Dedifferentiated amniotic fluid mesenchymal stem cell (primary cell): Measurements from ENCODE around the gene RBFOX2.

Experiments used
- DNase-seq: peaks from one replicate; pipeline ENCODE4 v3.0.0-alpha.2; 2016; ENCODE audit errors: extremely low spot score

The RBFOX2 gene

GRCh38 chr22:35864545-35865165 is 164.0 kb downstream of the RBFOX2 start:
- DNase-seq = no peak

DNA sequence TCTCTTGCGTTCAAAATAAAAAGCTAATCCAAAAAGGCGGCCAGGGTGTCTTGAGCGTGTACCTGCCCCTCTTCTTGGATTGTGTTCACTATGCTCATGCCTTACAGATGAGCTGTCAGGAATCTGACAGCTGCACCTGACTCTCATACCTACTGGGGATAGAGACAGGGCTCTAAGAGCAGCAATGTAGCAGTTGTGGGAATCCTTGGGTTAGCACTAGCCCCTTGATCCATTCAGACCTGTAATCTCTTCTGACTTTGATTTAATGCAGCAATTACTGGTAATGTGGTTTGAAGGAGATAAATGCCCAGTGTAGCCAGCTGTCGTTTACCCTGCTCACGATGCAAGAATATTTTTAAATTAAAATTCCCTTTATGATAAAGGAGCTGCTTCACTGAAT is 165.2 kb downstream of the RBFOX2 start:
- DNase-seq = no peak

GRCh38 chr22:35862697-35863096 is 165.9 kb downstream of the RBFOX2 start:
- DNase-seq = no peak

- no peak for DNase-seq
These were observed 167.2 kb downstream of the RBFOX2 start for GRCh38 chr22:35861451-35861850.

- DNase-seq = no peak
These were observed 167.8 kb downstream of the RBFOX2 start for GRCh38 chr22:35860837-35861236.

DNA sequence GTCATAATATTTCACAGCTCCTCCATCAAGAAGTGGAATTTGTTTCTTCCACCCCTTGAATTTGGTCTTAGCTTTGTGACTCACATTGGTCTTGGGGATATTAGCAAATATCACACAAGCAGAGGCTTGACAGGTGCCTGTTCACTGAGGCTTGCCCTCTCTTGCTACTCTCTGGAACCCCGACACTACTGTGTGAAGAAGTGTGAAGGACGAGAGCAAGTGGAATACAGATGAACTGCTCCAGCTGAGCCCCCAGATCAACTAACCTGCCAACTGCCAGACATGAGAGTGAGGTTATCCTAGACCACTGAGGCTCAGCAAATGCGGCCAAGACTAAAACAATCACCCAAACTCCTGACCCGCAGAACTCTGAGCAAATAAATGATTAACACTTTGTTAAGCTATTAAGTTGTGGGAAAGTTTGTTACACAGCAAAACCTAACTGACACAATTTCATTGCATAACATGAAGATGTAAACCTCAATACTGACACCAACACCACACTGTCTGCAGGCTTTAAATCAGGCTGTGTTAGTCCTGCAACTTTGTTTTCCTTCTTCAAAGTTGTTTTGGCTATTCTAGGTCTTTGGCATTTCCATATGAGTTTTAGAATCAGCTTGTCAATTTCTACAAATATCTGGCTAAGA is 168.4 kb downstream of the RBFOX2 start:
- no peak for DNase-seq

GRCh38 chr22:35854334-35854733 is 174.3 kb downstream of the RBFOX2 start:
- DNase-seq = no peak

DNA sequence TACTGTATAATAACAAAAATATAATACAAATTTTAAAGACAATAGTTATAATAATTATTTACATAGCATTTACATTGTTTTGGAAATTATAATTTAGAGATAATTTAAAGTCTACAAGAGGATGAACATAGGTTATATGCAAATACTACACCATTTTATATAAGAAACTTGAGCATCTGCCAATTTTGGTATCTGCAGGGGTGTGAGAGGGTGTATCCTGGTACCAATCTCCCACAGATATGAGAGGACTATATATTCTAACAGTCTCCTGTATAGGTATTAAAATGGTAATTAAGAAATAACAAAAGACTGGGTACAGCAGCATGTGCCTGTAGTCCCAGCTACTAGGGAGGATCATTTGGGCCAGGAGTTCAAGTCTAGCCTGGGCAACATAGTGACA is 176.5 kb downstream of the RBFOX2 start:
- no peak for DNase-seq

GRCh38 chr22:35850831-35851230 is 177.8 kb downstream of the RBFOX2 start:
- no peak for DNase-seq

- DNase-seq = no peak
These were observed 181.8 kb downstream of the RBFOX2 start for GRCh38 chr22:35846804-35847203.

DNA sequence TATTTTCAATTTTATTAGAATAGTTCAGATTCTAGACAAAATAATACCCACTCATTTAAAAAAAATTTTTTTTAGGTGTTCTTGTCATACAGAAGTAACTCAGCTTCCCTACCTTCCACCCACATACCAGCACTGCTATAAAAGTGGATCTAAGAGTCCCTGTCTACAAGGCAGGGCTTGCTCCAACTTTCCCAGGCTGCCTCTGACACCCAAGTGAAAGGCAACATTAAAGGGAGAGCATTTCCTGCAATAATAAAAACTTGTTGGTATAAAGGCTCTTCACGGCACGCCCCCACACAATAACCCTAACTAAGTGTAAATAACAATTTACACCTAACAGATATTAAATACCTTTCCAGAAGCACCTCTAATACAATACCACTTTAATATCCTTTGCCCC is 183.7 kb downstream of the RBFOX2 start:
- DNase-seq = no peak

DNA sequence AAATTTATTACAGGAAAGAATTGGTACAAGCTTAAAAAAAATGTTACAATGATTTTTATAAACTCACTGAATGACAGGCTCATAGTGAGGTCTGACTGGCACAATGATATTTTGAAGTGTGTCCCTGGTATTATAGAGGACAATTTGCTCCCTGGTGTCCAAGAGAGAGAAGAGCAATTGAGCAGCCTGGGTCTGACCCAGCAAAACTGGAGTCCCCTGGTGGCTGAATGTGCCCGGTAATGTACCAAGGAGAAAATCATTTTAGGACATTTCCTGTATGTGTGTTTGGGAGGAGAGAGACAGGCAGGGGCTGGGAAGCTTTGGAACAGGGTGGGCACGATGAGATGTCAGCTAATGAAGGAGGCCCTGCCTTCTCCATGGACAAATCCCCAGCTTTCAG is 185.7 kb downstream of the RBFOX2 start:
- no peak for DNase-seq

- no peak for DNase-seq
These were observed 186.1 kb downstream of the RBFOX2 start for GRCh38 chr22:35842519-35842913.

- DNase-seq = no peak
These were observed 186.6 kb downstream of the RBFOX2 start for GRCh38 chr22:35841907-35842518.

- DNase-seq = peak; percentile 95
These were observed 188.3 kb downstream of the RBFOX2 start for GRCh38 chr22:35840302-35840739.

DNA sequence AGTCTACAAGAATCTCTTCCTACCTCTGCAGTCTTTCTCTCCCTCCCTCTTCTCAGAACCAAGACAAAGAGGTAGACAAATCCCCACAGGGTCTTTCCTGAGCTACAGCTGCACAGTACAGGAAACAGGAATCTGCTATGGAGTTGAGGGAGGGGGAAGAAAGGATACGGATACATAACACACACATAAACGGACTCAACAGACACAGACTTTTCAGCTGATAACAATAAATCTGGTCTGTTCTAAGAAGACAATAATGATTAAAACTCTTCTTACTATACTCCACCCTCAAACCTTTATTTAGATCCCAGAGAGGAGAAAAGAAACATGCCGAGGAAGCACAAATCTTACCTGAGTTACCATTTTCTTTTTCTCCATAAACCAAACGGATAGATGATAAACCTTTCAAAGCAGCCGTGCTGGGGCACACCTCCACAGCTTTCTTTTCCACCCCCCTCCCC is 188.8 kb downstream of the RBFOX2 start:
- DNase-seq = no peak

- DNase-seq = peak; percentile 74
These were observed 189.6 kb downstream of the RBFOX2 start for GRCh38 chr22:35838855-35839576.

DNA sequence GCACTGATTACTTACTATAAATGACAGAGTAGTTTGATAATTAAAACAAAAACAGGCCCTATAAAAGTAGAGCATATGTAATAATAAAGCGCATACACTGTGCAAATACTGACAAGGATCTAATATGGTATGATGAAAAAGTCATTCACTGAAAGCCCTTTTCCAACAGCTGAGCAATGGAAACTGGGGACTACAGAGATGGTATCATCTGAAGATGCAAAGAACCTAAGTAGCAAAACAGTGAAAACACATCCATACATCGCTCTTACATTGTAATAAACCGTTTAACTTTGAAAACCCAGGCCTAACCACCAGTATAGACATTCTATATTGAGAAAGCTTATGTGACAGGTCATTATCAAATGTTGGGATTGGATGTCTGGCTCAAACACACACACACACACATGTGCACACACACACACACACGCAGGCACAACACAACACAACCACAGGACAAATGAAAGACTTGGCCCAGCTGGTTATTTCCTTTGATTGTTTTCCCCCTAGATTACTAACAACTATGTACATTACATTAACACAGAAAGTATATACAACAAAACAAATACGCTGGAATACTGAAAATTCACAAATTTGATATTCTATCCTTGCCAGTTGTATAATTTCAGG is 191.4 kb downstream of the RBFOX2 start:
- no peak for DNase-seq

GRCh38 chr22:35835998-35836691 is 192.5 kb downstream of the RBFOX2 start:
- DNase-seq = peak; percentile 74

DNA sequence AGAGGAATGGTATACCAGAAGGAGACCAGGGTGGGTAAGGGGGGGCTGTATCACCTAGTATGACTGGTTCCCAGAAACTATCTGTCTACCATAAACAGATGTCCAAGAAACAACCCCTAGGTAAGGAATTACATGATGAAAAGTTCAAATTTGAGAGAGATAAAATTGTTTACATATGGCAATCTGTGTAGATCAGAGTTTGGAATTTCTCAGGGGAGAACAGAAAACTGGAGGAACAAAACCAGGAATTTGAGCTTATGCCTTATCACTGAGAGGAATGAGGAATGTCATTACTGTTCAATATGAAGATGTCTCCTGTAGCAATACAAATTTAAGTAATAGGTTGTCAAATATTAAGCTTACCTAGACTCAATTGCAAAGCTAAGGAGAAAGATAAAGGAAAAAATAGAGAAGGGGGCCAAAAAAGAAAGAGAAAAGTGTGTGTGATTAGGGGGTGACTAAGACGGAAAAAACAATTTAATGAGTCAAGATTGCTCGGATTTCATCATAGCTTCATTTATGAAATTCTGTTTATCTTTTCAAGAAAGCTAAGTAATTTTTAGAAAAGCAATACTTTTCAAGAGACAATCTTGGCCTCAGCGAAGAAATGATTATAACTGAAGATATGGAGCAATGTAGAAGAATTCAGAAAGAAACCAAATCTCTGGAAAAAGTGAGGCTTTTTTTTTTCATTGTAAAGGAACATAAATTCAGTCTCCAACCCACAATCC is 193.2 kb downstream of the RBFOX2 start:
- peak; percentile 62 for DNase-seq

DNA sequence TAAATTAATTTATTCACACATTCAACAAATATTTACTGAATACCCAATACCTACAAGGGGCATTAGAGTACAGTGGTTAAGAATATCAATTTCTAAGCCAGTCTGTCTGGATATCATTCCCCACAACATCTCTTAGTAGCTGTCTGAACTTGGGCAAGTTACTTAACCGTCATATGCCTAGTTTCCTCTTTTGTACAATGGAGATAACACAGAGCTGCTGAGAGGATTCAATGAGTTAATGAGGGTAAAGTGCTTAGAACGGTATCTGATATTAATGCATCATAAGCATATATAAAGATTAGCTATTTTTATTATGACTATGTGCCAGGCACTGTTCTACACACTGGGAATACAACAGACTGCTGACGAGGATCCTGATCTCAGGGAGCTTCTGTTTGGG is 194.6 kb downstream of the RBFOX2 start:
- no peak for DNase-seq
